ENCODE measurements around the gene BCL2L14.
A peak's percentile ranks its signal among the peaks of the same experiment; 100 is the strongest.

DNA sequence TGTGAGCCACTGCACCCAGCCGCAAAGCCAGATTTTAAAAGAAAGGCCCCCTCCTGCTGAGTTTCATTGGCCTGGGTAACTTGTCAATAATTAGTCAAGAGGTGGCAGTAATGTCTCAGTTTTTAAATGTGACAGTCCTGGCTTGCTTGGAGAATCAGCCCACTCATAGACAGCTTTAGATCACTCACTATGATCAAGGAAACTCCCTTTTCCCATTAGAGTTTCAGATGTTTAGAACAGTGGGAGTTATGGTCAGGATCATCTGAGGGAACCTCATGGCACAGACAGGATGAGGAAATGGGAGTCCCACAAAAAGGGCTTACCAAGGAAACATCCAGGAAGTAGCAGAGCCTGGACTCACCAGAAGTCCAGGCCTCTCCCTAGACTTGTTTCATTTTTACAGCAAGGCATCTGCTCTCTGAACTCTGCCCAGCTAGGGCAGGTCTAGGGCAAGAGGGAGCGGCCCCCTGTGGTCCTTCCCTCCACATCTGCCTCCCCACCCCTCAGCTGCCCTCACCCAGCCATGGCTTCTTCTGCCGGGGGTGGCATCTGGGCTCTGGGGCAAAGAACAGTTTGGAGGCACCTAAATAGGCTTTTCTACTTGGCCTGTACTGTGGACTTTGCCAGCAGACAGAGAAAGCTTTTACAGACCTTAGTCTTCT is 11.2 kb downstream of the BCL2L14 start:
- TF ChIP-seq, protein P1, sequence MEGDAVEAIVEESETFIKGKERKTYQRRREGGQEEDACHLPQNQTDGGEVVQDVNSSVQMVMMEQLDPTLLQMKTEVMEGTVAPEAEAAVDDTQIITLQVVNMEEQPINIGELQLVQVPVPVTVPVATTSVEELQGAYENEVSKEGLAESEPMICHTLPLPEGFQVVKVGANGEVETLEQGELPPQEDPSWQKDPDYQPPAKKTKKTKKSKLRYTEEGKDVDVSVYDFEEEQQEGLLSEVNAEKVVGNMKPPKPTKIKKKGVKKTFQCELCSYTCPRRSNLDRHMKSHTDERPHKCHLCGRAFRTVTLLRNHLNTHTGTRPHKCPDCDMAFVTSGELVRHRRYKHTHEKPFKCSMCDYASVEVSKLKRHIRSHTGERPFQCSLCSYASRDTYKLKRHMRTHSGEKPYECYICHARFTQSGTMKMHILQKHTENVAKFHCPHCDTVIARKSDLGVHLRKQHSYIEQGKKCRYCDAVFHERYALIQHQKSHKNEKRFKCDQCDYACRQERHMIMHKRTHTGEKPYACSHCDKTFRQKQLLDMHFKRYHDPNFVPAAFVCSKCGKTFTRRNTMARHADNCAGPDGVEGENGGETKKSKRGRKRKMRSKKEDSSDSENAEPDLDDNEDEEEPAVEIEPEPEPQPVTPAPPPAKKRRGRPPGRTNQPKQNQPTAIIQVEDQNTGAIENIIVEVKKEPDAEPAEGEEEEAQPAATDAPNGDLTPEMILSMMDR (IDR thresholded peaks at IDR 0.05; ENCODE audit: low read length) = peak; percentile 40
- TF ChIP-seq EZH2 (IDR thresholded peaks at IDR 0.05; ENCODE audit: borderline replicate concordance, low read length) = no peak

Measured in OCI-LY1 (cell line).